Measurements from ENCODE around the gene CSTF3. TPM values are rescaled to one million over a fixed set of nuclear protein-coding genes. Genes with fewer than 3 reads are reported as not detected.

CSTF3 gene
- total and polyA plus RNA-seq, 2 of the 4 experiments (the other 2 are of a cell fraction) = 14.5 to 23.4 TPM

- no peak overlapping the region for H3K4me2 ChIP-seq (ENCODE audit: low read depth, low read length)
- no peak overlapping the region for H4K91ac ChIP-seq (ENCODE audit: insufficient read depth, low read depth, low read length)
- in situ Hi-C loops (cut with MboI; ENCODE audit: low sequenced_read_pairs) = no loop called here
- ChIA-PET CTCF (no interaction called here), POLR2A (ENCODE audit: unreplicated experiment) (no interaction called here)
- H2AK5ac ChIP-seq (ENCODE audit: low read depth, low read length) = no peak overlapping the region
- intact Hi-C loops (cut with micrococcal nuclease) = no loop called here
- peaks cover 2% of the 10 kb centered on the region; the same call in 1 of the 2 replicates for H3K4me1 ChIP-seq (ENCODE audit: control insufficient read depth, insufficient read depth, low read length)
- H3K36me3 ChIP-seq (ENCODE audit: control insufficient read depth, insufficient read depth, low read length) = no peaks in the 10 kb centered on the region
- H3K4me3 ChIP-seq (ENCODE audit: insufficient read depth, low read depth, low read length) = no peak overlapping the region
- H2BK120ac ChIP-seq (ENCODE audit: low read depth, low read length) = no peak overlapping the region
- no peak overlapping the region for H2AK9ac ChIP-seq (replicated peaks; ENCODE audit: low read depth, low read length, poor library complexity)
- dilution Hi-C loops (cut with HindIII; ENCODE audit: low sequenced_read_pairs, unreplicated experiment) = no loop called here
- TF ChIP-seq ELK1 (IDR thresholded peaks at IDR 0.05; ENCODE audit: borderline replicate concordance, low read depth, low read length) = no peak
- TF ChIP-seq MXI1 (IDR thresholded peaks at IDR 0.05; ENCODE audit: borderline replicate concordance, low read depth, low read length) = no peak
- TF ChIP-seq CHD1 (IDR thresholded peaks at IDR 0.05; ENCODE audit: low read depth, low read length) = no peak
- TF ChIP-seq MAFK (IDR thresholded peaks at IDR 0.05; ENCODE audit: low read depth, low read length) = no peak
- no peak for TF ChIP-seq NFE2L2 (IDR thresholded peaks at IDR 0.05; ENCODE audit: low read depth, low read length)
- TF ChIP-seq CTCF (conservative IDR thresholded peaks at IDR 0.05; ENCODE audit: low read depth, low read length) = no peak
- H3K9me3 ChIP-seq (ENCODE audit: control insufficient read depth, insufficient read depth, low read length) = no peaks in the 10 kb centered on the region
- H3K27me3 ChIP-seq (ENCODE audit: control insufficient read depth, insufficient read depth, low read length) = no peaks in the 10 kb centered on the region
- ATAC-seq (ENCODE audit: low read depth) (no peak), DNase-seq (peak; percentile 22)
- no peak overlapping the region for H2BK15ac ChIP-seq (ENCODE audit: low read depth, low read length)
- H4K5ac ChIP-seq (ENCODE audit: low read depth, low read length) = no peak overlapping the region
- no peak overlapping the region for H3K14ac ChIP-seq (replicated peaks; ENCODE audit: low read depth, low read length)
- H3K23ac ChIP-seq (ENCODE audit: low read depth, low read length) = no peak overlapping the region
- H4K20me1 ChIP-seq (ENCODE audit: insufficient read depth, low read length) = no peaks in the 10 kb centered on the region
- H3K9ac ChIP-seq (ENCODE audit: low read depth, low read length) = no peak overlapping the region
- H2BK5ac ChIP-seq (ENCODE audit: low read depth, low read length, poor library complexity, severe bottlenecking) = no peak overlapping the region
- H3K27ac ChIP-seq (ENCODE audit: insufficient read depth, low read length) = no peak overlapping the region
- BruUV-seq (replicated peaks) = no TSS peak
- no peaks in the 10 kb centered on the region for H3K9me1 ChIP-seq (ENCODE audit: insufficient read depth, low read length)
- H3K79me1 ChIP-seq (ENCODE audit: low read depth in 1 of 2, low read length in 2 of 2) = no peaks in the 10 kb centered on the region
- H2BK20ac ChIP-seq (ENCODE audit: low read depth, low read length) = no peak overlapping the region
- no peak overlapping the region for H3K18ac ChIP-seq (ENCODE audit: low read depth, low read length)
- H2AFZ ChIP-seq (replicated peaks; ENCODE audit: low read length, poor library complexity) = no peak overlapping the region
- H3K56ac ChIP-seq (ENCODE audit: extremely low read depth, insufficient read depth, low read length) = no peak overlapping the region
- no peak overlapping the region for H4K8ac ChIP-seq (ENCODE audit: low read depth in 2 of 2, low read length in 2 of 2)
- no peak overlapping the region for H3K4ac ChIP-seq (ENCODE audit: low read depth, low read length)
Measured at GRCh38 chr11:33116535-33116934, 44.7 kb downstream of the CSTF3 start.
